Neural progenitor cell (in vitro differentiated cells): ENCODE measurements around the gene RPSA. TPM values are rescaled to one million over a fixed set of nuclear protein-coding genes. Genes with fewer than 3 reads are reported as not detected.
"Not testable (repeated sequence)": the region's sequence is repeated elsewhere in the genome, so short reads cannot be mapped to it uniquely, and the experiment has no call there.

Experiments used
- DNase-seq: peaks from one replicate; pipeline ENCODE4 v3.0.0-alpha.2; 2016; ENCODE audit warnings: low spot score
- H2AFZ ChIP-seq: fragments of 200-600 bp; sonication (generic); replicated peaks from 2 replicates; pipeline ENCODE4 v1.6.1; 2016; ENCODE audit warnings: antibody characterized with exemption
- H3F3A ChIP-seq: fragments of 200-600 bp; sonication (generic); 2 replicates; pipeline ENCODE4 v1.6.1; 2016; ENCODE audit warnings: antibody characterized with exemption, low read depth
- H3K27ac ChIP-seq: fragments of 200-600 bp; sonication (generic); 2 replicates; pipeline ENCODE4 v1.5.1; 2016; ENCODE audit warnings: mild to moderate bottlenecking
- H3K27me3 ChIP-seq: fragments of 200-600 bp; sonication (generic); 2 replicates; pipeline ENCODE4 v1.6.1; 2016; ENCODE audit warnings: mild to moderate bottlenecking, moderate library complexity
- H3K36me3 ChIP-seq: fragments of 200-600 bp; sonication (generic); 2 replicates; pipeline ENCODE4 v1.5.1; 2016
- H3K4me1 ChIP-seq: fragments of 200-600 bp; sonication (generic); 2 replicates; pipeline ENCODE4 v1.6.1; 2016; ENCODE audit warnings: mixed run types
- H3K4me2 ChIP-seq: fragments of 200-600 bp; sonication (generic); 2 replicates; pipeline ENCODE4 v1.6.1; 2016
- H3K4me3 ChIP-seq: fragments of 200-600 bp; sonication (generic); 2 replicates; pipeline ENCODE4 v1.5.1; 2016
- H3K79me2 ChIP-seq: fragments of 200-600 bp; sonication (generic); 2 replicates; pipeline ENCODE4 v1.6.1; 2016; ENCODE audit warnings: low read depth
- H3K9ac ChIP-seq: fragments of 200-600 bp; sonication (generic); 2 replicates; pipeline ENCODE4 v1.6.1; 2016
- H3K9me3 ChIP-seq: fragments of 200-600 bp; sonication (generic); 2 replicates; pipeline ENCODE4 v1.5.1; 2016; ENCODE audit warnings: low read depth
- H4K20me1 ChIP-seq: fragments of 200-600 bp; sonication (generic); 2 replicates; pipeline ENCODE4 v1.6.1; 2016; ENCODE audit warnings: low read depth
- H3K27ac Mint-ChIP-seq: 3 replicates; pipeline ENCODE4 v1.8.0; 2021; ENCODE audit warnings: mixed read lengths
- H3K27me3 Mint-ChIP-seq: 2 replicates; pipeline ENCODE4 v1.8.0; 2022; ENCODE audit warnings: low read depth, mild to moderate bottlenecking, inconsistent platforms, moderate library complexity, mixed read lengths; ENCODE audit not compliant: insufficient read depth
- H3K36me3 Mint-ChIP-seq: 3 replicates; pipeline ENCODE4 v1.8.0; 2021; ENCODE audit warnings: mixed read lengths
- H3K4me1 Mint-ChIP-seq: 3 replicates; pipeline ENCODE4 v1.8.0; 2021; ENCODE audit warnings: mixed read lengths
- H3K4me3 Mint-ChIP-seq: 3 replicates; pipeline ENCODE4 v1.8.0; 2021; ENCODE audit warnings: mild to moderate bottlenecking, moderate library complexity, mixed read lengths
- H3K9me3 Mint-ChIP-seq: 3 replicates; pipeline ENCODE4 v1.8.0; 2020; ENCODE audit warnings: mixed read lengths
- CTCF ChIP-seq: fragments of 200-600 bp; sonication (generic); IDR thresholded peaks from 2 replicates; pipeline ENCODE4 v1.5.1; 2017; ENCODE audit warnings: antibody characterized with exemption, mild to moderate bottlenecking
- EZH2 ChIP-seq: fragments of 200-600 bp; sonication (generic); IDR thresholded peaks from 2 replicates; pipeline ENCODE4 v1.6.1; 2017; ENCODE audit warnings: antibody characterized with exemption, mild to moderate bottlenecking, moderate library complexity
- EZH2phosphoT487 ChIP-seq: fragments of 200-600 bp; sonication (generic); IDR thresholded peaks from 2 replicates; pipeline ENCODE4 v1.6.1; 2017; ENCODE audit warnings: antibody characterized with exemption
- total RNA-seq: library from RNA; depleted of rRNA; stranded (reverse); fragments of >200 nt; gene quantifications from 2 replicates; pipeline ENCODE4 v1.2.3, GENCODE V29; 2015; ENCODE audit warnings: low replicate concordance

RPSA gene
- total RNA-seq, 1 donor from 2014 or later, result 2,504 TPM

GRCh38 chr3:39449796-39450195, 43.3 kb downstream of the RPSA start:
- Histone ChIP-seq H3F3A (no peaks in the 10 kb centered on the region), H3K27me3 (peaks cover 6% of the 10 kb centered on the region), H3K27ac (no peak overlapping the region), H3K4me2 (no peak overlapping the region), H3K4me1 (no peaks in the 10 kb centered on the region), H3K9ac (no peak overlapping the region), H4K20me1 (no peaks in the 10 kb centered on the region), H3K9me3 (no peaks in the 10 kb centered on the region), H3K36me3 (no peaks in the 10 kb centered on the region), H2AFZ (no peak overlapping the region), H3K4me3 (no peak overlapping the region), H3K79me2 (no peaks in the 10 kb centered on the region)
- Mint-ChIP-seq H3K27ac (no peak overlapping the region), H3K36me3 (no peaks in the 10 kb centered on the region), H3K4me1 (no peaks in the 10 kb centered on the region), H3K27me3 (peaks cover 5% of the 10 kb centered on the region), H3K9me3 (no peaks in the 10 kb centered on the region), H3K4me3 (no peak overlapping the region)
- DNase-seq, result no peak
- TF ChIP-seq CTCF, result no peak

GRCh38 chr3:39453134-39453533, 46.6 kb downstream of the RPSA start:
- Mint-ChIP-seq H3K4me3 (no peak overlapping the region), H3K27me3 (peaks cover 2% of the 10 kb centered on the region), H3K4me1 (no peaks in the 10 kb centered on the region), H3K27ac (no peak overlapping the region), H3K9me3 (no peaks in the 10 kb centered on the region), H3K36me3 (no peaks in the 10 kb centered on the region)
- Histone ChIP-seq H4K20me1 (no peaks in the 10 kb centered on the region), H3K4me1 (no peaks in the 10 kb centered on the region), H3K27me3 (no peaks in the 10 kb centered on the region), H3K27ac (no peak overlapping the region), H3K9me3 (no peaks in the 10 kb centered on the region), H3K4me3 (no peak overlapping the region), H3F3A (no peaks in the 10 kb centered on the region), H3K36me3 (no peaks in the 10 kb centered on the region), H3K9ac (no peak overlapping the region), H3K79me2 (no peaks in the 10 kb centered on the region), H3K4me2 (no peak overlapping the region), H2AFZ (no peak overlapping the region)
- no peak for TF ChIP-seq EZH2phosphoT487
- TF ChIP-seq CTCF, result no peak
- TF ChIP-seq EZH2, result no peak
- no peak for DNase-seq

- H3F3A ChIP-seq, H3K4me3 ChIP-seq, H3K27me3 Mint-ChIP-seq, H3K9me3 Mint-ChIP-seq, H3K36me3 ChIP-seq, H3K4me1 ChIP-seq, H3K36me3 Mint-ChIP-seq, H3K9ac ChIP-seq, H3K9me3 ChIP-seq, H2AFZ ChIP-seq, H3K79me2 ChIP-seq, H3K27me3 ChIP-seq, DNase-seq, H3K27ac Mint-ChIP-seq, H3K4me1 Mint-ChIP-seq, H3K27ac ChIP-seq, H3K4me2 ChIP-seq, H4K20me1 ChIP-seq, H3K4me3 Mint-ChIP-seq: not testable (repeated sequence)
Observed at GRCh38 chr3:39453872-39454271, 47.4 kb downstream of the RPSA start.

GRCh38 chr3:39454591-39455217, 48.2 kb downstream of the RPSA start:
- Mint-ChIP-seq H3K27me3 (peaks cover 2% of the 10 kb centered on the region), H3K9me3 (no peaks in the 10 kb centered on the region), H3K4me1 (no peaks in the 10 kb centered on the region), H3K4me3 (no peak overlapping the region), H3K36me3 (no peaks in the 10 kb centered on the region), H3K27ac (no peak overlapping the region)
- Histone ChIP-seq H2AFZ (no peak overlapping the region), H3K27ac (no peak overlapping the region), H3K4me3 (no peak overlapping the region), H3K4me1 (no peaks in the 10 kb centered on the region), H3K36me3 (no peaks in the 10 kb centered on the region), H3K4me2 (no peak overlapping the region), H3K9me3 (no peaks in the 10 kb centered on the region), H3K27me3 (no peaks in the 10 kb centered on the region), H3F3A (no peaks in the 10 kb centered on the region), H3K79me2 (no peaks in the 10 kb centered on the region), H3K9ac (no peak overlapping the region), H4K20me1 (no peaks in the 10 kb centered on the region)
- no peak for DNase-seq
- TF ChIP-seq EZH2 (no peak), EZH2phosphoT487 (no peak), CTCF (no peak)
